GM18519 (cell line): ENCODE data around the gene ENHO.

ENCODE experiments used
- ATAC-seq: cut with Tn5 transposase; IDR thresholded peaks from one replicate; pipeline ENCODE4 v1.9.1; 2021; ENCODE audit warnings: mild to moderate bottlenecking, moderate library complexity; ENCODE audit not compliant: unreplicated experiment, low FRiP score

Gene ENHO

GRCh38 chr9:34555936-34556525 lies 33.2 kb upstream of the ENHO start:
- ATAC-seq, result no peak

DNA sequence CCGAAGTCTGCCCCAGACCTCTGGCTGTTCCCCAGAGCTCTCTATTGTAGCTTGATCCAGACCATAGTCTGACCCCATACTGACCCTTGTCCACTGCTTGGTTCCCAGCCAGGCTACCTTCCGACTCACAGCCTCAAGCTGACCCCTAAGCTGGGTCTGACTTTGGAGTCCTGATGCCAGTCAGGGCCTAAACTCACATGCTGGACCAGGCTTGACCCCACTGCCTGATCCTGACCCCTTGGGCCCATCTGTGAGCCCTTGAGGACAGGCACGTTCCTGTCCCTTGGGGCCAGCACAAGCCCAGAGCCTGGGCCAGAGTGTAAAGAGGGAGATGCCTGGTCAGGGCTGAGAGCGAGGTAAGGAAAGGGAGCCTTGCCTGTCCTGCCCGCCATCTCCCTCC lies 32.7 kb upstream of the ENHO start:
- ATAC-seq, result no peak

GRCh38 chr9:34555002-34555348 lies 32.2 kb upstream of the ENHO start:
- no peak for ATAC-seq

DNA sequence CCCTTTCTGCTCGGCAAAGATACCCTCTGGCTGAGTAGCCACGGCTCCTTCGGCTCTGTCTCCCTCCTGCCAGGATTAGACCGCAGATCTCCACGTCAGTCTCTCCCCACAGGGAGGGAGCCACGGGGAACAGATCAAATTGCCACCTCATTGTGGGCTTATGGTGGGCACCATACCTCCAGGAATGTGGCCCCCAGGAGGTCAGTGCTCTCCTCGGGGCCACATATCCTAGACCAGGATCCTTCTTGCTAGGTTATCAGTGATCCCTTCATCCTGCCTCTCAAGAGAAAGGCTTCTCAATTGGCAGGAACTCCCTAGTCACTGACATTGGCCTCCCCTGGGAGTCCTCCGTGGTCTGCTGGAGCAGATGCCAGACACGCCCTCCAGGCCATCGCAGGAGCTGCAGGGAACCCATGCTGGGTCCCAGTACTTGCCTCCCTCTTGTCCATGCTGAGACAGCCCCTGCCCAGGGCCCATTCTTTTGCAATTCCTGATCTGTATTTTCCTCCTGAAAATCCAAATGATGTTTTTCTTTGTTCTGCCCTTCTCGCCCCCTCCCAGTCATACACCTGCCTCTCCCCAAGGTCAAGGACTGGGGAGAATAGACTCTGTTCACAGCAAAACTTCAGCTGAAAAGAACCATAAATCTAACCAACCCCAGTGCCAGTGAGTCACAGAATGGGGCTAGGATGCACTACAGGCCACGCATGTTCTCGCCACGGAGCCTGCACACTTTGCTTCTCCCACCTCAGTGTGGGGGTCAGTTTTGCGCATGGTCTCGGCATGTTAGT lies 31.6 kb upstream of the ENHO start:
- no peak for ATAC-seq

DNA sequence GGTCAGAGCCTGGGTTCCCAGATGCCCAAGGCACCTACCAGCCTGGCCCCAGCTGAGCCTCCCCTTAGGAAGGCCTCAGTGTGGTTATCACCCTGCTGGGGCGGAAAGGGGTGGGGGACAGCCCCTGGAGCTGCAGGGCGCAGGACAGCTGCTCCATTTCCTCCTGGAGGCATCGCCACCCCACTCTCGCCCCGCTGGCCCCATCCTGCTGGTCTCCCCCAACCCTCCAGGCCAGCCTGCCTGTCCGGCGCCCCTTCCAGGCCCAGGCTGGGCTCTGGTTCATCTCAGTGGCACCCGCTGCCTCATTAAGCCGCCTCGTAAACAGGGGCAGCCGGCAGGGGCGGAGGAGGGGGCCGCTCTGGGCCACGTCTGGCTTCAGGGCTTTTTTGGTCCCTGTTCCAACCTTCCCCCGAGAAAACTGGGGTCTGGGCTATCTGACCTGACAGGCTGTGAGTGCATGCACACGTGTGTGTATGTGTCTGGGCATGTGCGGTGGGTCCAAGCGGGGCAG lies 30.8 kb upstream of the ENHO start:
- ATAC-seq, result no peak

DNA sequence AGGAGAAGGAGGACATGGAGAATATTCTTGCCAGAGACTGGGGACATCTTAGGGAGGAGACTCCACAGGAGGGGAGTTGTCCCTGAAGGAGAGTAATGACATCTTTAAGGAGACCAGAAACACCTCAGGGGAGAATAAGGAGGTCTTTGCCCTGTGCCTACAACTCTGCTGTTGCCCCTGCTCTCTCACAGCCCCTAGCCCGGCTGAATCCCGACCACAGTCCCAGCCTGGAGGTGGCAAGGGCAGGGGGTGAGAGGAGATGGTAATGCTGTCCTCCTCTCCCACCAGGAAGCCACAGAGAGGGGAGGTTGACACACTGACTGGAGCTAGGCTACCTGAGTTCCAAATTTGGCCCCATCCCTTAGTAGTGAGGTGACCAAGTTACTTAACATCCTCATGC lies 30.2 kb upstream of the ENHO start:
- ATAC-seq, result no peak

- ATAC-seq, result no peak
These were observed 29.8 kb upstream of the ENHO start for GRCh38 chr9:34552606-34552981.

DNA sequence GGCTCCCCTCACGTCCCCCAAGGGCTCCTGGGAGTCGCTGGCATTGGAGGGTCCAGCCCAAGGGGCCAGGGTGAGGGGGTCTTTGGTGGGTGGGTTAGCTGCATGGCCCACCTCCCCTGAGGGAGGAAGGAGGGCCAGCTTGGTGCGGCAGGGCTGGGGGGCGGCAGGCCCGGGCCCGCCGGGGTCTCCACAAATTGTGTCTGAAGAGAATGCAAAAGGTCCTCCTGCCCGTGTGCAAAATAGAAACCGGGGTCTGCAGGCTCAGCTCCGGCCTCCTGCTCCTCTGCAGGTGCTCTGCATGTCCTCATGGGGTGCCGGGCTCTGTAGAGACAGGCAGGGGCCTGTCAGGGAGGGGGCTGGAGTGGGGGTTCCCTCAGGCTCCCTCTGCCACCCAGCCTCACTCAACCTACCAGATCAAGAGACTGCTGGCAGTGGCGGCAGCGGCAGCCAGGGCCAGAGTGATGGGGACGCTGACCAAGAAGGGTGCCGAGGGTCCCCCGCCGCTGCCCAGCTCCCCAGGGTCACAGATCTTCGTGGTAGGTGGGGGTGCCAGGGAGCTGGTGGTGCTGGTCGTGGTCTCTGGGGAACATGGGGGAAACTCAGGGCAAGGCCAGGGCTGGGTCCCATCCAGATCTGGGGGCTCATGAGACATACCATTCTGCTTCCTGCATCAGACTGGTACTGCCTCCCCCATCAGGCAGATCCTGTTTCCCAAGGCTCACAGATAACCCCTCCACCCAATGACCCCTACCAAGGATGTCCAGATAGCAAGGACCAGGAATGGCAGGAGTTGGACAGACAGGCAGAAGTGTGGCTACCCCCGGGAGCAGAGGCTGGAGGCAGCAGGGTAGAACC lies 29.2 kb upstream of the ENHO start:
- no peak for ATAC-seq

DNA sequence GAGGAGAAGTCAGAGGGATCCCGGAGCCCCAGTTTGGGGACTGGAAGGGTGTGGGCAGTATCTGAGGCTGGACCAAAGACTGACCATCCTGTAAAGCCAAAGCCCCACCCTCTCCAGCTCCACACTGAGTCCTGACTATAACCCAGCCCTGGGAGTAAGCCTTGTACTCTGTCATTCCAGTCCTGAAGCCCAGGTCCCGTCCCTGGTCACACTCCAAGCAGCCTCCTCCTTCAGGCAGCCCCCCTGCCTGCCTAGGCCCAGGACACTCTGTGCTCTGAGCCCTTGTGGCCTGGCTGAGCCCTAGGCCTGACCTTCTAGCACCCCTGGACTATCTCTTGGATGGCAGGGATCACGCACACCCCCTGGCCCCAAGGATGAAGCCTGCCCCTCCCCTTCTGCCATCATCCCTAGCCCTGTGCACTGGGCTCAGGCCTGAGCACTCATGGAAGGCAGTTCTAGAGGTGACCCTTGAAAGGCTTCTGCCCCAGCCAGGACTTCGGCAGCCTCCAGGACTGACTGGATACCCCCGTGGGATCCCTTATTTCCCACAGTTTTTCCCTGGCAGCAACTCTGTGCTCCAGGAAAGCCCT lies 28.0 kb upstream of the ENHO start:
- no peak for ATAC-seq

DNA sequence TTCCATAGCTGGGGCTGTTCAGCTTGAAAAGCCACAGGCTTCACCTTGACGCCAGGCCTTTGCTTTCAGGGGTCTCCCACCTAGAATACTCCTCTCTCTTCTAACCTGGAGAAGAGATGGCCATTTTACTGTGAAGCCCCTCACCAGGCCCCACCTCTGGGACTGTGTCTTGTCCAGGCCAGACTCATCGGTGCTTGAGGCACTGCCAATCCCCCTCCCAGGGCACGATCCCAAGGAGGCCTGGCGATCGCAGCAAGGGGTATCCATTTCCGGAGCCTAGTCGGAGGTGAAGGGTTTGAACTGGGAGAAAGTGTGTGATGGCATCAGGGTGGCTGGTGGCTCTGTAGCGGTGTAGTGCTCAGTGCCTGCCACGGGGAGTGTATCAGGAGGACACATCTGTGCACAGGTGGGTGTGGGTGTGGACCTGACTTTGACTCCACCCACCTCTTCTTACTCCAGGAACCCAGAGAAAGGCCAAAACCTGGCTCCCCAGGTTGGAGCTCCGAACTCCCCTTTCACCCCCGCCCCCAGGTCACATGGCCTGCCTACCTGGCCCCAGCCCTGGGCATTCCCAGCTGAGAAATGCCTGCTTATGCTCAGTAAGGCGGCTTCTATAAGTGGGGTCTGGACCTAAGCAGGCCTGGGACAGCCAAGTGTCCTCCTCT lies 27.4 kb upstream of the ENHO start:
- ATAC-seq, result no peak

DNA sequence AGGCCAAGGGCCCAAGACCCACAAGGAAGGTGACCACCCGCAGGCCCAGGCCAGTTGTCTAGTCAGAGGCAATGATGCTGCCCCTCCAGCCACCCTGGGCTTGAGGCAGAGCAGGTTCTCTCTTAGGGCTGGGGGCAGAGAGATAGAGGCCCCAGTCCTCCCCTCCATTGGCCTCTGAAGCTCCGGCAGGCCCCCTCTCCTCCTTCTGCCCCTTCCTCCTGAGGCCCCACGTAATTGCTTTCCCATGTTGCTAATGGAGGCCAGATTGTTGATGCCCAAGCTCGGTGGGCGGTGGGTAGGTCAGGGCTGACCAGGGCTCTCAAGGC lies 26.6 kb upstream of the ENHO start:
- no peak for ATAC-seq

GRCh38 chr9:34547960-34548611 lies 25.3 kb upstream of the ENHO start:
- no peak for ATAC-seq

DNA sequence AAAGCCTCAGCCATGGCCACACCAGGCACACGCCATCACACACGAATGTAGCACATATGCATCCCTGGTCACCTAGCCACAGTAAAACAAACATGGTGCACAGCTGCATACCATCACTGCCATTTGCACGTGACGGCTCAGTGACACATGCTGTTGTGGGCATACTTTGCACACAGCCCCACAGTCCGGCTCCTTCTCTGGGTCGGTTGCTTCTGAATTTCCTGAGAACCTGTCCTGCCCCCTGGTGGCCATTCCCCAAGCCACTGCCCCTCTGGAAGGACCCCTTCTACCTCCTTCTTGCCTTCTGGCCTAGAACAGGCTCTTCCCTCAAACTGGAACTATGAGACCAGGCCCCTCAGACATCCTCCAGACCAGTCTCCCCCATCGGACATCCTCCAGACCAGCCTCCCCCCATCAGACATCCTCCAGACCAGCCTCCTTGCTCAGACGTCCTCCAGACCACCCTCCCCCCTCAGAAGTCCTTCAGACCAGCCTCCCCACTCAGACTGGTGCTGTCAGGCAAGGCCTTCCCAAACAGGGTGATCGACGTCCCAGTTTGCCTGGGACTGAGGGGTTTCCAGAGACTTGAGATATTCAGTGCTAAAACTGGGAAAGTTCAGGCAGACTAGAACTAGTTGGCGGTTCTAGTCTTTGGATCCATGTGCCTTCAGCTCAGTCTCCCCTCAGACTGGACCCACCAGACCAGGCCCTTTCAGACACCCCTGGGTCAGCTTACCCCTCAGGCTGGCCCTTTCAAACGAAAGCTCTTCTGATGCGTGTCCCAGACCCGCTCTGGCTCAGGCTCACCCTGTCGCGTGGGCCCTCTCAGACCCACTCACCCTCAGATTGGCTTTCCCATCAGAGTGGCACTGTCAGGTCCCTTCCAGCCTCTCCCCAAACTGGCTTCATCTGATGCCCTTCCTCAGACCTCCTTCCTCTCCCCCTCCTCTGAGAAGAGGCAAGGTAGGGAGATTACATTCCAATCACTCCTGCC lies 24.3 kb upstream of the ENHO start:
- no peak for ATAC-seq

GRCh38 chr9:34546102-34546833 lies 23.5 kb upstream of the ENHO start:
- no peak for ATAC-seq

DNA sequence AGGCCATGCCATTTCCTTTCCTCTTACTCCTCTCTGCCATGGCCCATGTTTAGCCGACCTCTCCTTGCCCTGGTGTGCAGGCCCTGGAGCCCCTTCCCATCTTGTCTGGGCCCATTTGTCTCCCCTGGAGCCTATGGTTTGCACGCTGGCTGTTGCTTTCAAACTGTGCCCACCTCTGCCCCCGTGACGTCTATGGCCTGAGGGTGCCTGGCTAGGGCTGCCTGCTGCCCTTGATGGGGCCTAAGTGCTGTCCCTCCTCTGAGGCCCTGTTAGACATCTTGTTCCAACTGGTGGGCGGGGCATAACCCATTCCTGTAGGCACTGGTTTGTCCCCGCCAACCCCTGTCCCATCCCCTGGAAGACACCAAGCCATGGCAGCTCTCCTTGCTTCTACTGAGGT lies 22.7 kb upstream of the ENHO start:
- ATAC-seq, result no peak

- ATAC-seq, result no peak
These were observed 21.2 kb upstream of the ENHO start for GRCh38 chr9:34544035-34544434.

- no peak for ATAC-seq
These were observed 18.8 kb upstream of the ENHO start for GRCh38 chr9:34541540-34541939.

- no peak for ATAC-seq
These were observed 18.0 kb upstream of the ENHO start for GRCh38 chr9:34540827-34541226.
